Gastroesophageal sphincter (tissue), 3 donors: ENCODE results near the gene BANP.

Source experiments
- CTCF ChIP-seq, 4 experiments: fragments of 200-600 bp in 2 of 4; fragments of 450-650 bp in 2 of 4; sonication (generic) in 1 of 4; IDR thresholded peaks; one replicate each; pipeline ENCODE4 v1.5.1; 2017 to 2019; ENCODE audit warnings: antibody characterized with exemption in 4 of 4, mild to moderate bottlenecking in 2 of 4, moderate library complexity in 2 of 4
- EP300 ChIP-seq: sonication (generic); formaldehyde crosslinking; IDR thresholded peaks from one replicate; pipeline ENCODE4 v1.6.1; 2017; ENCODE audit warnings: antibody characterized with exemption, mild to moderate bottlenecking
- POLR2A ChIP-seq, 2 donors: fragments of 450-650 bp; IDR thresholded peaks; one replicate each; pipeline ENCODE4 v1.6.1; 2017; ENCODE audit warnings: antibody characterized with exemption in 2 of 2, mild to moderate bottlenecking in 2 of 2, moderate library complexity in 1 of 2
- POLR2AphosphoS5 ChIP-seq: sonication (generic); formaldehyde crosslinking; IDR thresholded peaks from one replicate; pipeline ENCODE4 v1.6.1; 2017; ENCODE audit warnings: antibody characterized with exemption

GRCh38 chr16:87961623-87962022 is 10.4 kb downstream of the BANP start:
- TF ChIP-seq CTCF (IDR thresholded peaks at IDR 0.05) (no peak), POLR2A (IDR thresholded peaks at IDR 0.05) (no peak), POLR2AphosphoS5 (no peak), EP300 (no peak)
